HCT116 (cell line): Measurements from ENCODE around the gene TMEM119.

Source experiments
- ATF3 ChIP-seq: IDR thresholded peaks from 2 replicates; pipeline ENCODE4 v1.6.1; 2012
- EZH2 ChIP-seq: fragments of 200-600 bp; sonication (generic); IDR thresholded peaks from 2 replicates; pipeline ENCODE4 v1.6.1; 2017; ENCODE audit warnings: antibody characterized with exemption, mixed run types
- EZH2phosphoT487 ChIP-seq: fragments of 200-600 bp; IDR thresholded peaks from 2 replicates; pipeline ENCODE4 v1.6.1; 2018; ENCODE audit warnings: antibody characterized with exemption, borderline replicate concordance
- POLR2AphosphoS5 ChIP-seq: IDR thresholded peaks from 2 replicates; pipeline ENCODE4 v1.6.1; 2011; ENCODE audit warnings: mild to moderate bottlenecking, low read depth, low read length, moderate library complexity
- SIN3A ChIP-seq: IDR thresholded peaks from 2 replicates; pipeline ENCODE4 v1.6.1; 2012; ENCODE audit warnings: low read depth
- SP1 ChIP-seq: IDR thresholded peaks from 2 replicates; pipeline ENCODE4 v1.6.1; 2012; ENCODE audit warnings: low read depth
- ZNF274 ChIP-seq: fragments of 200-500 bp; sonication (Bioruptor generic); IDR thresholded peaks from 2 replicates; pipeline ENCODE4 v1.6.1; 2014; ENCODE audit warnings: mild to moderate bottlenecking, low read depth, low read length, inconsistent platforms

- TF ChIP-seq SP1 (no peak), POLR2AphosphoS5 (no peak), EZH2phosphoT487 (no peak), ATF3 (no peak), ZNF274 (no peak), SIN3A (no peak), EZH2 (no peak)
Observed at GRCh38 chr12:108592033-108592909, 5.6 kb downstream of the TMEM119 start.
